HEK293 (cell line): Measurements from ENCODE around the gene C6orf58.

Experiments used
- CTCF ChIP-seq: fragments of 450-650 bp; formaldehyde crosslinking; IDR thresholded peaks from 2 replicates; pipeline ENCODE4 v1.5.1; 2016; ENCODE audit warnings: missing biosample characterization, missing genetic modification characterization
- GLI4 ChIP-seq: fragments of 450-650 bp; formaldehyde crosslinking; IDR thresholded peaks from 2 replicates; pipeline ENCODE4 v1.5.1; 2016; ENCODE audit warnings: missing biosample characterization, missing genetic modification characterization
- ZNF510 ChIP-seq: fragments of 450-650 bp; formaldehyde crosslinking; IDR thresholded peaks from 2 replicates; pipeline ENCODE4 v1.5.1; 2018; ENCODE audit warnings: mild to moderate bottlenecking, missing genetic modification characterization, missing biosample characterization; ENCODE audit not compliant: insufficient replicate concordance
- ZNF561 ChIP-seq: fragments of 450-650 bp; IDR thresholded peaks from 2 replicates; pipeline ENCODE4 v1.5.1; 2018; ENCODE audit warnings: missing biosample characterization, missing genetic modification characterization, borderline replicate concordance
- ZNF585B ChIP-seq: fragments of 450-650 bp; formaldehyde crosslinking; IDR thresholded peaks from 2 replicates; pipeline ENCODE4 v1.5.1; 2016; ENCODE audit warnings: missing biosample characterization, missing genetic modification characterization
- ZSCAN5A ChIP-seq: fragments of 450-650 bp; formaldehyde crosslinking; IDR thresholded peaks from 2 replicates; pipeline ENCODE4 v1.5.1; 2016; ENCODE audit warnings: missing biosample characterization, missing genetic modification characterization

GRCh38 chr6:127554435-127555006, 22.5 kb upstream of the C6orf58 start:
- peak; percentile 29; the same call in 1 of the 2 replicates for TF ChIP-seq CTCF (tag by site-specific recombination)
- TF ChIP-seq ZSCAN5A (tag by site-specific recombination): no peak
- TF ChIP-seq ZNF561 (tag by site-specific recombination): no peak
- TF ChIP-seq ZNF510: no peak
- TF ChIP-seq GLI4: no peak
- TF ChIP-seq ZNF585B (tag by site-specific recombination): no peak
